HepG2 (cell line): Measurements from ENCODE around the gene PMS1. TPM values are rescaled to one million over a fixed set of nuclear protein-coding genes. Genes with fewer than 3 reads are reported as not detected.

Experiments
- ATAC-seq: fragments of 200-7000 bp; cut with Tn5 transposase; 3 replicates; pipeline ENCODE4 v1.9.1; 2020; ENCODE audit warnings: mild to moderate bottlenecking, moderate library complexity
- BruUV-seq: library from RNA; stranded (reverse); fragments of 400-500 nt; replicated peaks from 2 replicates; lab custom pipeline; 2021; lab: Mats Ljungman, UMichigan
- CTCF ChIA-PET: fragments of 300-600 bp; formaldehyde crosslinking; extraction: SDS; loops from one replicate; lab custom pipeline; 2021; ENCODE audit warnings: low total read pairs, inconsistent platforms, low intra/inter-chr PET ratio; lab: Yijun Ruan, JAX
- POLR2A ChIA-PET: fragments of 350-600 bp; sonication (Branson Sonifier 250); formaldehyde crosslinking; loops from one replicate; lab custom pipeline; 2020; ENCODE audit warnings: antibody characterized with exemption, inconsistent platforms; lab: Yijun Ruan, JAX
- DNase-seq: peaks from one replicate; pipeline ENCODE4 v3.0.0-alpha.2; 2015; ENCODE audit warnings: low spot score
- FAIRE-seq: peaks from 3 replicates; lab custom pipeline; 2011; peaks lifted over from hg19 to GRCh38; lab: Jason Lieb, UNC
- H2AFZ ChIP-seq: one replicate; pipeline ENCODE4 v1.6.1; 2011; ENCODE audit warnings: low read length, inconsistent platforms
- H3K27ac ChIP-seq: fragments of 300-600 bp; 3 replicates; pipeline ENCODE4 v1.8.0; 2011; ENCODE audit warnings: mixed run types, mild to moderate bottlenecking, mixed read lengths, low read length, inconsistent platforms; ENCODE audit not compliant: insufficient read depth; ENCODE audit errors: extremely low read length
- H3K27me3 ChIP-seq, 2 experiments: fragments of 200-600 bp in 1 of 2; 2 replicates in 1 of 2; 3 replicates in 1 of 2; pipeline versions ENCODE4 v1.6.0 to v1.8.0; 2011; ENCODE audit warnings: low read length in 2 of 2, mild to moderate bottlenecking in 2 of 2, moderate library complexity in 2 of 2, inconsistent platforms in 1 of 2; ENCODE audit not compliant: insufficient read depth in 2 of 2, control insufficient read depth in 1 of 2
- H3K36me3 ChIP-seq, 2 experiments: fragments of 200-600 bp in 1 of 2; replicated peaks in 1 of 2; 2 replicates in 1 of 2; 3 replicates in 1 of 2; pipeline versions ENCODE4 v1.5.1 to v1.8.0; 2011; ENCODE audit warnings: low read length in 2 of 2, inconsistent platforms in 1 of 2; ENCODE audit not compliant: insufficient read depth in 2 of 2, control insufficient read depth in 1 of 2
- H3K4me1 ChIP-seq: 2 replicates; pipeline ENCODE4 v1.5.1; 2012; ENCODE audit warnings: low read length, inconsistent platforms; ENCODE audit not compliant: insufficient read depth
- H3K4me2 ChIP-seq: 2 replicates; pipeline ENCODE4 v1.6.0; 2011; ENCODE audit warnings: low read depth, low read length, inconsistent platforms
- H3K4me3 ChIP-seq, 3 experiments: fragments of 200-600 bp in 1 of 3; sonication (generic), shearing (Covaris generic) in 1 of 3; replicated peaks in 1 of 3; 2 replicates each; pipeline ENCODE4 v1.5.1; 2011 to 2016; ENCODE audit warnings: low read length in 3 of 3, inconsistent platforms in 2 of 3, low read depth in 2 of 3, mild to moderate bottlenecking in 2 of 3, control low read depth in 1 of 3, mixed read lengths in 1 of 3; ENCODE audit not compliant: insufficient read depth in 1 of 3
- H3K79me2 ChIP-seq: one replicate; pipeline ENCODE4 v1.6.1; 2011; ENCODE audit warnings: low read length, inconsistent platforms; ENCODE audit not compliant: insufficient read depth
- H3K9ac ChIP-seq: 2 replicates; pipeline ENCODE4 v1.6.0; 2011; ENCODE audit warnings: mild to moderate bottlenecking, low read depth, low read length, inconsistent platforms; ENCODE audit not compliant: insufficient read depth
- H3K9me3 ChIP-seq: 2 replicates; pipeline ENCODE4 v1.5.1; 2012; ENCODE audit warnings: mild to moderate bottlenecking, low read length
- H4K20me1 ChIP-seq: 2 replicates; pipeline ENCODE4 v1.6.0; 2011; ENCODE audit warnings: inconsistent platforms, mild to moderate bottlenecking, low read length, moderate library complexity; ENCODE audit not compliant: insufficient read depth
- ELF1 ChIP-seq: sonication (generic); formaldehyde crosslinking; IDR thresholded peaks from 2 replicates; pipeline ENCODE4 v1.4.0; 2020; ENCODE audit warnings: missing genetic modification reagents
- FOXP1 ChIP-seq, 2 experiments: fragments of 450-650 bp in 1 of 2; IDR thresholded peaks; 2 replicates each; pipeline ENCODE4 v1.6.1; 2017 to 2018; ENCODE audit warnings: antibody characterized with exemption in 1 of 2
- HMGA1 ChIP-seq: sonication (generic); formaldehyde crosslinking; conservative IDR thresholded peaks from 2 replicates; pipeline ENCODE4 v1.4.0; 2020; ENCODE audit warnings: missing genetic modification reagents
- SIX1 ChIP-seq: sonication (generic); formaldehyde crosslinking; IDR thresholded peaks from 2 replicates; pipeline ENCODE4 v1.4.0; 2020; ENCODE audit warnings: missing genetic modification reagents, borderline replicate concordance
- THAP7 ChIP-seq: sonication (generic); formaldehyde crosslinking; IDR thresholded peaks from 2 replicates; pipeline ENCODE4 v1.8.1; 2023; ENCODE audit warnings: mild to moderate bottlenecking, missing genetic modification reagents
- ZNF800 ChIP-seq: sonication (generic); formaldehyde crosslinking; IDR thresholded peaks from 2 replicates; pipeline ENCODE4 v1.4.0; 2020; ENCODE audit warnings: missing genetic modification reagents
- WGBS: methylation state at CpG from one replicate; pipeline ENCODE4 v1.1.6; 2017; ENCODE audit warnings: low lambda C conversion rate; 5-methylcytosine and 5-hydroxymethylcytosine counted together
- in situ Hi-C: cut with HindIII; loops from 2 replicates; pipeline ENCODE4 v1.10.0; 2017; ENCODE audit warnings: low pct_unique_long_range_greater_than_20kb; ENCODE audit not compliant: extremely low pct_ligation_motif_present
- intact Hi-C: fragments of 100-400 bp; cut with micrococcal nuclease; formaldehyde crosslinking; loops from one replicate; pipeline ENCODE4 v1.10.0; 2022; ENCODE audit not compliant: unreplicated experiment
- polyA plus RNA-seq, 8 experiments: library from polyadenylated mRNA; depleted of rRNA in 3 of 8; stranded (reverse) in 7 of 8; unstranded in 1 of 8; fragments of >200 nt; fragmentation: Illumina TruSeq in 4 of 8; extraction: Trizol in 4 of 8; gene quantifications; 2 replicates each; pipeline versions ENCODE4 v1.2.1 to v1.2.3, GENCODE V29; 2011 to 2016; ENCODE audit warnings: low read depth in 4 of 8, missing spikeins in 1 of 8, mixed read lengths in 1 of 8; ENCODE audit not compliant: insufficient read depth in 1 of 8
- total RNA-seq, 5 experiments: library from RNA; depleted of rRNA; stranded (reverse); fragments of >200 nt; fragmentation: Illumina TruSeq; extraction: Trizol; gene quantifications; 2 replicates each; pipeline ENCODE4 v1.2.3, GENCODE V29; 2016; ENCODE audit warnings: low read depth in 1 of 5

Gene PMS1
- total and polyA plus RNA-seq, 2 of the 13 experiments (the other 11 are each of a cell fraction or from before 2014, with no cell fraction given), result 14.6 to 39.9 TPM

- no TSS peak for BruUV-seq
- Histone ChIP-seq H3K79me2 (no peaks in the 10 kb centered on the region), H3K27me3 (no peaks in the 10 kb centered on the region), H3K4me3 (no peak overlapping the region), H3K36me3 (peaks cover 0 to 3% of the 10 kb centered on the region in 2 experiments; a peak in 3 of 5 replicates), H2AFZ (no peak overlapping the region), H3K9me3 (no peaks in the 10 kb centered on the region), H4K20me1 (no peaks in the 10 kb centered on the region), H3K27ac (no peak overlapping the region), H3K9ac (no peak overlapping the region), H3K4me2 (no peak overlapping the region), H3K4me1 (no peaks in the 10 kb centered on the region)
- CTCF ChIA-PET, result no interaction called here
- no peak for TF ChIP-seq ZNF800 (CRISPR knock-in tag)
- no peak for TF ChIP-seq FOXP1 (IDR thresholded peaks at IDR 0.05)
- no peak for TF ChIP-seq FOXP1 (CRISPR knock-in tag; IDR thresholded peaks at IDR 0.05)
- no peak for TF ChIP-seq HMGA1
- no peak for TF ChIP-seq ELF1 (CRISPR knock-in tag)
- no peak for TF ChIP-seq SIX1 (CRISPR knock-in tag)
- no peak for TF ChIP-seq THAP7
- DNase-seq (no peak), FAIRE-seq (no peak), ATAC-seq (no peak)
- POLR2A ChIA-PET, result no interaction called here
- 97% methylated on average over 4 of the region's 4 CpGs for WGBS
- intact Hi-C loops (no loop called here), in situ Hi-C loops (no loop called here)
Observed at GRCh38 chr2:189874586-189875320, 90.5 kb downstream of the PMS1 start.
